Measurements from ENCODE around the gene ETV5. TPM values are rescaled to one million over a fixed set of nuclear protein-coding genes. Genes with fewer than 3 reads are reported as not detected.

The ETV5 gene
- total and polyA plus RNA-seq, 4 donors = 3.3 to 14.9 (median 5.5) TPM

DNA sequence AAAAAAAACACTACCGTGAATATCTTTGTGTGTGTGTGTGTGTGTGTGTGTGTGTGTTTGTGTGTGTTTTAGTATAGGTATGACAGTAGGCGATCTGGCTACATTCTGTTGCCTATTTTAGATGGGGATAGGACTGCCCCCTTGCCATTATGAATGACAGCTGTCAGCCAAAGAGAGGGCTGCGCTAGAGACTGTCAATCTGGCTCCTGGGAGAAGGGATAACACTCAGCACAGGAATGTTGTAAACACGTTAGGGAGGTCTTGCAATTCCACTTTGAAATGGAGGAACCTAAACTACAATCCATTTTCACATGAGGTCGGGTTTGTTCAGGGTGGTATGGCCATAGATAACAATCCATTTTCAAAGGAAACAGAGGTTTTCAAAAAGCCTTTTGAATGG, 14.1 kb upstream of the ETV5 start:
- H3K9me3 ChIP-seq (ENCODE audit: control insufficient read depth in 4 of 4, low read length in 3 of 4) = no peaks in the 10 kb centered on the region
- H3K27ac ChIP-seq (ENCODE audit: low read depth in 1 of 2, low read length in 2 of 2) = no peak overlapping the region
- H3K4me3 ChIP-seq (ENCODE audit: low read depth in 1 of 3, low read length in 3 of 3) = no peak overlapping the region
- no peak for DNase-seq (ENCODE audit: low spot score)
- H3K4me1 ChIP-seq (ENCODE audit: control insufficient read depth in 4 of 4, insufficient read depth in 4 of 4, low read length in 3 of 4) = no peaks in the 10 kb centered on the region
- peaks cover 0 to 5% (median 0%) of the 10 kb centered on the region in 4 donors for H3K27me3 ChIP-seq (ENCODE audit: control insufficient read depth in 4 of 4, insufficient read depth in 4 of 4, low read length in 3 of 4)
- H3K9ac ChIP-seq (ENCODE audit: low read depth in 1 of 2, low read length in 2 of 2) = no peak overlapping the region
- no peak for TF ChIP-seq YY1 (IDR thresholded peaks at IDR 0.05)
- no peak for TF ChIP-seq SP1 (IDR thresholded peaks at IDR 0.05)
- TF ChIP-seq HNF4G (IDR thresholded peaks at IDR 0.05) = no peak
- no peak for TF ChIP-seq JUND (IDR thresholded peaks at IDR 0.05)
- TF ChIP-seq FOXA1 (IDR thresholded peaks at IDR 0.05) = no peak
- TF ChIP-seq CTCF (IDR thresholded peaks at IDR 0.05; ENCODE audit: low read depth, low read length, missing input control) = no peak
- TF ChIP-seq, protein P1, sequence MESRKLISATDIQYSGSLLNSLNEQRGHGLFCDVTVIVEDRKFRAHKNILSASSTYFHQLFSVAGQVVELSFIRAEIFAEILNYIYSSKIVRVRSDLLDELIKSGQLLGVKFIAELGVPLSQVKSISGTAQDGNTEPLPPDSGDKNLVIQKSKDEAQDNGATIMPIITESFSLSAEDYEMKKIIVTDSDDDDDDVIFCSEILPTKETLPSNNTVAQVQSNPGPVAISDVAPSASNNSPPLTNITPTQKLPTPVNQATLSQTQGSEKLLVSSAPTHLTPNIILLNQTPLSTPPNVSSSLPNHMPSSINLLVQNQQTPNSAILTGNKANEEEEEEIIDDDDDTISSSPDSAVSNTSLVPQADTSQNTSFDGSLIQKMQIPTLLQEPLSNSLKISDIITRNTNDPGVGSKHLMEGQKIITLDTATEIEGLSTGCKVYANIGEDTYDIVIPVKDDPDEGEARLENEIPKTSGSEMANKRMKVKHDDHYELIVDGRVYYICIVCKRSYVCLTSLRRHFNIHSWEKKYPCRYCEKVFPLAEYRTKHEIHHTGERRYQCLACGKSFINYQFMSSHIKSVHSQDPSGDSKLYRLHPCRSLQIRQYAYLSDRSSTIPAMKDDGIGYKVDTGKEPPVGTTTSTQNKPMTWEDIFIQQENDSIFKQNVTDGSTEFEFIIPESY (IDR thresholded peaks at IDR 0.05) = no peak
- TF ChIP-seq GABPA (IDR thresholded peaks at IDR 0.05 in 1 of 2, conservative IDR thresholded peaks at IDR 0.05 in 1 of 2) = no peak
- TF ChIP-seq, protein P2, sequence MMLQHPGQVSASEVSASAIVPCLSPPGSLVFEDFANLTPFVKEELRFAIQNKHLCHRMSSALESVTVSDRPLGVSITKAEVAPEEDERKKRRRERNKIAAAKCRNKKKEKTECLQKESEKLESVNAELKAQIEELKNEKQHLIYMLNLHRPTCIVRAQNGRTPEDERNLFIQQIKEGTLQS (IDR thresholded peaks at IDR 0.05) = no peak
- TF ChIP-seq NR2F2 (IDR thresholded peaks at IDR 0.05) = no peak
- TF ChIP-seq RAD21 (IDR thresholded peaks at IDR 0.05) = no peak
- no peak for TF ChIP-seq EGR1 (IDR thresholded peaks at IDR 0.05; ENCODE audit: low read depth in 2 of 2)
- no peak for TF ChIP-seq FOXA2 (IDR thresholded peaks at IDR 0.05)
- TF ChIP-seq RXRA (IDR thresholded peaks at IDR 0.05) = no peak
- WGBS = 74% methylated on average over 5 of the region's 5 CpGs
- H3K36me3 ChIP-seq (ENCODE audit: control insufficient read depth in 4 of 4, insufficient read depth in 3 of 4, low read depth in 1 of 4, low read length in 3 of 4) = no peaks in the 10 kb centered on the region

- H3K4me3 ChIP-seq (ENCODE audit: low read depth in 1 of 3, low read length in 3 of 3) = no peak overlapping the region
- H3K27me3 ChIP-seq (ENCODE audit: control insufficient read depth in 4 of 4, insufficient read depth in 4 of 4, low read length in 3 of 4) = peaks cover 0 to 5% (median 0%) of the 10 kb centered on the region in 4 donors
- 38% methylated on average over 2 of the region's 2 CpGs for WGBS
- no peak overlapping the region for H3K27ac ChIP-seq (ENCODE audit: low read depth in 1 of 2, low read length in 2 of 2)
- no peak for TF ChIP-seq JUND (IDR thresholded peaks at IDR 0.05)
- no peak for TF ChIP-seq REST (IDR thresholded peaks at IDR 0.05)
- no peak for TF ChIP-seq FOXA1 (IDR thresholded peaks at IDR 0.05)
- TF ChIP-seq, protein P1 (IDR thresholded peaks at IDR 0.05) = no peak
- TF ChIP-seq CTCF (IDR thresholded peaks at IDR 0.05; ENCODE audit: low read depth, low read length, missing input control) = no peak
- TF ChIP-seq RXRA (IDR thresholded peaks at IDR 0.05) = no peak
- no peak for TF ChIP-seq YY1 (IDR thresholded peaks at IDR 0.05)
- TF ChIP-seq SP1 (IDR thresholded peaks at IDR 0.05) = no peak
- TF ChIP-seq RAD21 (IDR thresholded peaks at IDR 0.05) = no peak
- TF ChIP-seq TAF1 (conservative IDR thresholded peaks at IDR 0.05) = no peak
- TF ChIP-seq, protein P2 (IDR thresholded peaks at IDR 0.05) = no peak
- TF ChIP-seq FOXA2 (IDR thresholded peaks at IDR 0.05) = no peak
- TF ChIP-seq HNF4A (conservative IDR thresholded peaks at IDR 0.05) = no peak
- no peak for TF ChIP-seq HNF4G (IDR thresholded peaks at IDR 0.05)
- no peak for TF ChIP-seq NR2F2 (IDR thresholded peaks at IDR 0.05)
- TF ChIP-seq GABPA (IDR thresholded peaks at IDR 0.05 in 1 of 2, conservative IDR thresholded peaks at IDR 0.05 in 1 of 2) = no peak
- TF ChIP-seq, protein P3, sequence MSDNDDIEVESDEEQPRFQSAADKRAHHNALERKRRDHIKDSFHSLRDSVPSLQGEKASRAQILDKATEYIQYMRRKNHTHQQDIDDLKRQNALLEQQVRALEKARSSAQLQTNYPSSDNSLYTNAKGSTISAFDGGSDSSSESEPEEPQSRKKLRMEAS (IDR thresholded peaks at IDR 0.05) = no peak
- TF ChIP-seq EGR1 (IDR thresholded peaks at IDR 0.05; ENCODE audit: low read depth in 2 of 2) = no peak
- H3K9ac ChIP-seq (ENCODE audit: low read depth in 1 of 2, low read length in 2 of 2) = no peak overlapping the region
- no peak for DNase-seq (ENCODE audit: low spot score)
- H3K36me3 ChIP-seq (ENCODE audit: control insufficient read depth in 4 of 4, insufficient read depth in 3 of 4, low read depth in 1 of 4, low read length in 3 of 4) = no peaks in the 10 kb centered on the region
- no peaks in the 10 kb centered on the region for H3K9me3 ChIP-seq (ENCODE audit: control insufficient read depth in 4 of 4, low read length in 3 of 4)
- H3K4me1 ChIP-seq (ENCODE audit: control insufficient read depth in 4 of 4, insufficient read depth in 4 of 4, low read length in 3 of 4) = no peaks in the 10 kb centered on the region
These were observed 13.1 kb upstream of the ETV5 start for GRCh38 chr3:186121968-186122367.
